Chondrocyte (in vitro differentiated cells): Measurements from ENCODE around the gene ZW10. TPM values are rescaled to one million over a fixed set of nuclear protein-coding genes. Genes with fewer than 3 reads are reported as not detected.

Experiments used
- DNase-seq: peaks from one replicate; pipeline ENCODE4 v3.0.0; 2021; ENCODE audit warnings: mixed read lengths, low spot score
- H3K27ac Mint-ChIP-seq: one replicate; pipeline ENCODE4 v1.8.0; 2021; ENCODE audit warnings: mild to moderate bottlenecking, moderate library complexity, mixed read lengths; ENCODE audit not compliant: unreplicated experiment
- H3K27me3 Mint-ChIP-seq: 2 replicates; pipeline ENCODE4 v1.8.0; 2021; ENCODE audit warnings: low read depth, mixed read lengths
- H3K36me3 Mint-ChIP-seq: 2 replicates; pipeline ENCODE4 v1.8.0; 2021; ENCODE audit warnings: low read depth, mixed read lengths
- H3K4me1 Mint-ChIP-seq: 2 replicates; pipeline ENCODE4 v1.8.0; 2021; ENCODE audit warnings: low read depth, mild to moderate bottlenecking, mixed read lengths
- H3K4me3 Mint-ChIP-seq: one replicate; pipeline ENCODE4 v1.8.0; 2021; ENCODE audit warnings: mild to moderate bottlenecking, moderate library complexity, mixed read lengths; ENCODE audit not compliant: unreplicated experiment
- H3K9me3 Mint-ChIP-seq: 2 replicates; pipeline ENCODE4 v1.8.0; 2021; ENCODE audit warnings: low read depth, mixed read lengths
- total RNA-seq: library from RNA; stranded (reverse); gene quantifications from 3 replicates; pipeline ENCODE4 v1.2.1, GENCODE V29; 2021
- TF ChIP-seq, protein P1 (sequence below): fragments of 200-600 bp; sonication (generic); IDR thresholded peaks from 2 replicates; pipeline ENCODE4 v1.5.0; 2021; ENCODE audit warnings: antibody characterized with exemption, mild to moderate bottlenecking, moderate library complexity

ZW10 gene
- total RNA-seq, 1 donor from 2014 or later = 11.7 TPM

DNA sequence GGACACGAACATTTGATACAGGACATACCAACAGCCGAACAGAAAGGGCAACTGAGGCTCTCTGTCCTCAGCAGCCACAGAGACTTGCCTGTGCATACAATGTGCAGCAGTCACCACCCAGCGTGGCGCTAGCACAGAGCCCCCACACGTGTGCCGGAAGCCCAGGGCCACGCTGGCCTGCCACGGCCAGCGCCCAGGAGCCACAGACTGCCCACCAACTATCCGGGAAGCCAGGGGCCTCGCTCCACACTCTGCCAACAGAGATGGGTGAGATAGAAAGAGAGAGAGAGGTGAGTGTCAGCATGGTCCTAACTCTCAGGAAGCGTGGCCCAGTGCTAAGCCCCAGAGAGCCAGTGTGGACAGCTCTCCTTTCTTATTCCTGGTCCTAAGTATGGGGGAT lies 79.1 kb downstream of the ZW10 start:
- TF ChIP-seq, protein P1, sequence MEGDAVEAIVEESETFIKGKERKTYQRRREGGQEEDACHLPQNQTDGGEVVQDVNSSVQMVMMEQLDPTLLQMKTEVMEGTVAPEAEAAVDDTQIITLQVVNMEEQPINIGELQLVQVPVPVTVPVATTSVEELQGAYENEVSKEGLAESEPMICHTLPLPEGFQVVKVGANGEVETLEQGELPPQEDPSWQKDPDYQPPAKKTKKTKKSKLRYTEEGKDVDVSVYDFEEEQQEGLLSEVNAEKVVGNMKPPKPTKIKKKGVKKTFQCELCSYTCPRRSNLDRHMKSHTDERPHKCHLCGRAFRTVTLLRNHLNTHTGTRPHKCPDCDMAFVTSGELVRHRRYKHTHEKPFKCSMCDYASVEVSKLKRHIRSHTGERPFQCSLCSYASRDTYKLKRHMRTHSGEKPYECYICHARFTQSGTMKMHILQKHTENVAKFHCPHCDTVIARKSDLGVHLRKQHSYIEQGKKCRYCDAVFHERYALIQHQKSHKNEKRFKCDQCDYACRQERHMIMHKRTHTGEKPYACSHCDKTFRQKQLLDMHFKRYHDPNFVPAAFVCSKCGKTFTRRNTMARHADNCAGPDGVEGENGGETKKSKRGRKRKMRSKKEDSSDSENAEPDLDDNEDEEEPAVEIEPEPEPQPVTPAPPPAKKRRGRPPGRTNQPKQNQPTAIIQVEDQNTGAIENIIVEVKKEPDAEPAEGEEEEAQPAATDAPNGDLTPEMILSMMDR = no peak
- Mint-ChIP-seq H3K4me3 (no peak overlapping the region), H3K9me3 (no peaks in the 10 kb centered on the region), H3K4me1 (peaks cover 13% of the 10 kb centered on the region), H3K36me3 (peaks cover 2% of the 10 kb centered on the region), H3K27ac (no peak overlapping the region), H3K27me3 (peaks cover 1% of the 10 kb centered on the region)
- DNase-seq = no peak

DNA sequence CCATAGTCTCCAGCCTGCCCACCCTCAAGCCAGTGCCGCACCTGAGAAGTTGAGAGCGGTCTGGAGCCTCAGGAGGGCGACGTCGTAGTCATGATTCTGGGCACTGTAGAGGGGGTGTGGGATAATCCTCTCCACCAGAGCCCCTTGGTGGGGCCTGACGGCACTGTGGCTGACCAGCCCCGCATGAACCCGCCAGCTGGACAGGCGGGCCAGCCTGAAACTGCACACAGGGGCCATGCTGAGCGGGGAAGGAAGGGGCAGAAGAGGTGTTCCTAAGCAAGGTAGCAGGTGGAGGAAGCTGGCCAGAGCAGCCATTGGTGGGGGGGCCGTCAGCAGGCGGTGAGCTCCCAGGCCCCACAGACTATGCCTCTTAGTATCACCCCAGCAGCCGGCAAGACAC lies 80.5 kb downstream of the ZW10 start:
- peaks cover 2% of the 10 kb centered on the region for H3K36me3 Mint-ChIP-seq
- TF ChIP-seq, protein P1 = no peak
- no peak overlapping the region for H3K4me3 Mint-ChIP-seq
- no peak overlapping the region for H3K27ac Mint-ChIP-seq
- peaks cover 13% of the 10 kb centered on the region for H3K4me1 Mint-ChIP-seq
- no peaks in the 10 kb centered on the region for H3K9me3 Mint-ChIP-seq
- DNase-seq = no peak
- H3K27me3 Mint-ChIP-seq = no peaks in the 10 kb centered on the region

GRCh38 chr11:113690619-113691569 lies 82.6 kb downstream of the ZW10 start:
- Mint-ChIP-seq H3K27me3 (no peaks in the 10 kb centered on the region), H3K27ac (peak overlapping the region; percentile 5), H3K4me3 (no peak overlapping the region), H3K9me3 (no peaks in the 10 kb centered on the region), H3K4me1 (peaks cover 13% of the 10 kb centered on the region), H3K36me3 (peaks cover 2% of the 10 kb centered on the region)
- no peak for DNase-seq
- TF ChIP-seq, protein P1 = peak; percentile 74

- Mint-ChIP-seq H3K4me1 (peaks cover 13% of the 10 kb centered on the region), H3K27me3 (no peaks in the 10 kb centered on the region), H3K27ac (peak overlapping the region; percentile 5), H3K4me3 (no peak overlapping the region), H3K36me3 (no peaks in the 10 kb centered on the region), H3K9me3 (no peaks in the 10 kb centered on the region)
- no peak for DNase-seq
- TF ChIP-seq, protein P1 = no peak
Measured at GRCh38 chr11:113689768-113690618, 83.5 kb downstream of the ZW10 start.

DNA sequence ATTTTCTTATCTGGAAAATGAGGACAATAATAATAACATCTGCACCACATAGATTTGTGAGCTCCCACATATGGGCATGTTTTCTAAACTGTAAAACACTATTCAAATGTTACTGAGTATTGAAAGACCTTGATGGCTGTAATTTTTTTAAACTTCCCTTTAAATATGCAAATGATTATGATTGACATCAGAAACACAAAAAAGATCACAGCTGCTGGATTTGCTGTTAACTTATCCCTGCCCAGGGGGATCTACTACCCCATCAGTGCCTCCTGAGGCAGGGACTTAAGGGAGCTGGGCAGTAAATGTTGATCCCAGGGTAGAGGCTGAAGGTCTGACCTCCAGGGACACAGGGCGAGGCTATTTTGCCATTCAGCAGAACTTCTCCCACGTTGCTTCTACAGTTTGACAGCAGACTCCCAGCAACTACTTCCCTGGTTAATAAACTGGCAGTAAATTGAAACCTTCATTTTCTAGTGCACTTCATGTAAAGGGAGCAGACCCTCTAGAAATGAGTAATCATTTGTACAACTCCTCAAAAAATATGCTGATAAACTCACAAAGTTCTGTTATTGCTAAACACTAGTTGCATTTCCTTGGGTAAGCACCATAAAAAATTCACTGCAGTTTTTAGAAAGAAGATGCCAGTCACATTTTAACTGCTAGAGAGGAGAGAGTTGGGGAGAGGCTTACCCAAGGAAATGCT lies 87.7 kb downstream of the ZW10 start:
- no peak for DNase-seq
- no peak overlapping the region for H3K27ac Mint-ChIP-seq
- H3K4me1 Mint-ChIP-seq = peaks cover 14% of the 10 kb centered on the region
- no peaks in the 10 kb centered on the region for H3K9me3 Mint-ChIP-seq
- TF ChIP-seq, protein P1 = no peak
- peaks cover 4% of the 10 kb centered on the region for H3K27me3 Mint-ChIP-seq
- no peak overlapping the region for H3K4me3 Mint-ChIP-seq
- no peaks in the 10 kb centered on the region for H3K36me3 Mint-ChIP-seq
